ENCODE data around the gene TMEM245.

DNA sequence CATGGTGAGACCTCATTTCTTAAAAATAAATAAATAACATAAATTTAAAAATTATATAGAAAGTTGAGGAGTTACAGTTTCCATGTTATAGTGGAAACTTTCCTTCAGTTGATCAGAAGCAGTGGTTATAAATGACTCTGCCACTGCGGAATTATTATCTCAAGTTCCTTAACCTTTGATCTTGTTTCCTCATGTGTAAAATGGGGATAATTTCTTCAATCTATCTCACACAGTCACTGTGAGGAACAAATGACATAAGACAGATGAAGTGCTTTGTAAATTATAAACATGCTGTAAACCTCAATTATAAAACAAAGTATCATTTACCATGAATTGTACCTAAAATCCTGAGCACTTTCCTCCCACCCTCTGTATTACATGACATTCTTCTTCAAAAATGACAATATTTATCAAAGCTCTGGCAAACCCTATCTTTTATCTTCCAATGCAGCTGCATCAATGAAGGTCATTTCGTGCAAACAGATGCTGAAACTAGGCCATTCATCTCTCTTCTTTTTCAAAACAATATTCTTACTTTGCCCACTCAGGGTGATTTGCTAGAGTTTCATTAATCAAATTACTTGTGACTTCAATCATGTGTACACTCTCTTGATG is 46.8 kb downstream of the TMEM245 start:
- TF ChIP-seq MYC (IDR thresholded peaks at IDR 0.05; ENCODE audit: low read depth, low read length) = no peak
- TF ChIP-seq, protein P1, sequence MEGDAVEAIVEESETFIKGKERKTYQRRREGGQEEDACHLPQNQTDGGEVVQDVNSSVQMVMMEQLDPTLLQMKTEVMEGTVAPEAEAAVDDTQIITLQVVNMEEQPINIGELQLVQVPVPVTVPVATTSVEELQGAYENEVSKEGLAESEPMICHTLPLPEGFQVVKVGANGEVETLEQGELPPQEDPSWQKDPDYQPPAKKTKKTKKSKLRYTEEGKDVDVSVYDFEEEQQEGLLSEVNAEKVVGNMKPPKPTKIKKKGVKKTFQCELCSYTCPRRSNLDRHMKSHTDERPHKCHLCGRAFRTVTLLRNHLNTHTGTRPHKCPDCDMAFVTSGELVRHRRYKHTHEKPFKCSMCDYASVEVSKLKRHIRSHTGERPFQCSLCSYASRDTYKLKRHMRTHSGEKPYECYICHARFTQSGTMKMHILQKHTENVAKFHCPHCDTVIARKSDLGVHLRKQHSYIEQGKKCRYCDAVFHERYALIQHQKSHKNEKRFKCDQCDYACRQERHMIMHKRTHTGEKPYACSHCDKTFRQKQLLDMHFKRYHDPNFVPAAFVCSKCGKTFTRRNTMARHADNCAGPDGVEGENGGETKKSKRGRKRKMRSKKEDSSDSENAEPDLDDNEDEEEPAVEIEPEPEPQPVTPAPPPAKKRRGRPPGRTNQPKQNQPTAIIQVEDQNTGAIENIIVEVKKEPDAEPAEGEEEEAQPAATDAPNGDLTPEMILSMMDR (IDR thresholded peaks at IDR 0.05; ENCODE audit: low read depth, low read length) = no peak
- no peak for TF ChIP-seq POLR2A (IDR thresholded peaks at IDR 0.05; ENCODE audit: extremely low read depth, insufficient read length)
